ENCODE measurements around the gene PFDN5. TPM values are rescaled to one million over a fixed set of nuclear protein-coding genes. Genes with fewer than 3 reads are reported as not detected.

PFDN5 gene
- total and polyA plus RNA-seq, 10 of the 15 experiments (the other 5 are each of a cell fraction or from before 2014, with no cell fraction given): 300 to 1,596 (median 495) TPM

DNA sequence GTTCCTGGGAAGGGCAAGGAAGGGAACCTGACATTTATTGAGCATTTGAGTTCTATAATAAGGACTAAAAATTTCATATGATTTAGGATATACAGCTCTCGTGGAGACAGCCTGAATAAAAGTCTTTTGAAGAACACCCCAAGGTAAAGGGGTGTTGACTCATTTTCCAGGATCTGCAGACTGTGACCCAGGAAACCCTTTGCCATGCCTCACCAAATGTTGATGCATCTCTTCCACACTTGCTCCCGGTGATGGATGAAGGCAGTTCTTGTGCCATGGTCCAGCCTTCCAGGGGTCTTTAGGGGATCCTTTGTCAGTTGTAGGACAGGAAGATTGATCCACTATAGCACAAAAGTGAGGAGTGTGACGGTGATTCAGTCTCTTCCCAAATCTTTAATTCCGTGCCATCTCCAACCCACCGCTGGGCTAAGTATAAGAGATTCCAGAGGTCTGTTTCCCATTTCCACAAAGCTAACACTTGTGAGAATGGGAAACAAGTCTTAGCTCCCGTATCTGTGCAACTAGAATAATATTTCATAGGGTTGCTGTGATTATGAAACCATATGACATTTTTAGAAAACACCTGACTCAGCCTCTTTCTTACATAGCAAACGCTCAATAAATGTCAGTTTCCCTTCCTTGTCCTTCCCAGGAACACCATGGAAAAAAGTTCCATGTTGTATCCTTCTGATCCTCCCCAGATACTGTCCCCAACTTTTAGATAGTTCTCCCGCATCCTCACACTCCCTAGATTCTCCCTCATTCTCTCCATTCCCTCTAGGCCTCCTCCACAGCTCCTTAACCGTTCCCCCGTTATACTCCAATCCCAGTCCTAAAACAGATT, 25.2 kb downstream of the PFDN5 start (continued):
- peak; percentile 70; the same call in 1 of the 2 replicates for TF ChIP-seq YBX1 (IDR thresholded peaks at IDR 0.05)
- TF ChIP-seq SUZ12 (IDR thresholded peaks at IDR 0.05; ENCODE audit: unreplicated experiment): no peak

DNA sequence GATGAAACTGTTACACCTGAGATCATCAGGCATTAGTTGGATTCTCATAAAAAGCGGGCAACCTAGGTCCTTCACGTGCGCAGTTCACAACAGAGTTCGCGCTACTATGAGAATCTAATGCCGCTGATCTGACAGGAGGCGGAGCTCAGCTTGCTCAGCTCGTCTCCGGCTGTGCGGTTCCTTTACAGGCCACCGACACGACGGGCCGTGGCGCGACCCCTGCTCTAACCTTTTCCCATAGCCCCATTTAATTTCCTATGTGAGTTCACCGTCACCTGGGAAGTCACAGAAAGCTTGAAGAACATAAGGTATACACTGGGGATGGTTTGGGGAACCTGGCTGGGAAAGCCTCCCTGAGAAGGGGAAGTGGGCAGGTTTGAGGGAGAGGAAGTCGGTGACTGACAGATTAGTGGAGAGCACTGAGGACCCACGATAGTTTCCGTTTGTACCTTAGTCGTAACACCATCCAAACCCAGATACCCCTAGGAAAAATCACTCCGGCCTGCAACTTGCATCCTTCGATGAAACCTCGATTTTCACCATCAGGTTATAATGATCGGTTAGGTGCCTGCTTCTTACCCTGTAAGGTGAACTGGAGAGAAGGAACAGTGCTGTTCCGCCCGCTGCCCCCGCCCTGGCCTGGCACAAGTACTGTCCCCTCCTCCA, 28.9 kb downstream of the PFDN5 start:
- Histone ChIP-seq H3K36me3 (ENCODE audit: control insufficient read depth in 2 of 2, insufficient read depth in 2 of 2, low read length in 1 of 2) (no peaks in the 10 kb centered on the region), H4K20me1 (ENCODE audit: control insufficient read depth, insufficient read depth) (no peaks in the 10 kb centered on the region), H3K4me2 (ENCODE audit: control insufficient read depth, insufficient read depth) (peak overlapping the region; percentile 94), H3K9ac (ENCODE audit: control insufficient read depth, insufficient read depth, low read length) (peak overlapping the region; percentile 80), H3K79me2 (ENCODE audit: control insufficient read depth, insufficient read depth, low read length) (peaks cover 9% of the 10 kb centered on the region), H3K4me3 (peak overlapping the region; percentile 93), H2AFZ (ENCODE audit: control insufficient read depth, low read depth, low read length) (peak overlapping the region; percentile 80), H3K27me3 (replicated peaks in 1 of 2; ENCODE audit: control insufficient read depth in 2 of 2, insufficient read depth in 2 of 2, low read length in 1 of 2) (peaks cover 0 to 1% of the 10 kb centered on the region in 2 experiments; a peak in 2 of 4 replicates), H3K4me1 (ENCODE audit: control insufficient read depth, insufficient read depth, low read length) (peaks cover 25% of the 10 kb centered on the region), H3K9me3 (replicated peaks; ENCODE audit: control insufficient read depth, insufficient read depth, low read length) (no peaks in the 10 kb centered on the region), H3K27ac (ENCODE audit: control insufficient read depth, insufficient read depth) (peak overlapping the region; percentile 87)
- intact Hi-C loops (cut with micrococcal nuclease; ENCODE audit: unreplicated experiment) (loop anchor here (1.0 to 2.0 kb wide), 2 partner anchors 21 to 185 kb away; no protein-coding TSS in a partner anchor), in situ Hi-C loops (cut with MboI) (no loop called here)
- FAIRE-seq (peak; percentile 84), DNase-seq (ENCODE audit: low read depth, low spot score) (peak; percentile 56), ATAC-seq (peak; percentile 43)
- RAD21 ChIA-PET (ENCODE audit: unreplicated experiment): interaction anchor here (0.6 to 6.3 kb wide), 24 partner anchors 10 to 258 kb away, joined by 3 to 118 read pairs (median 6); partner anchors contain the start of genes ITGB7, MYG1, PFDN5 and TARBP2
- SMC1A ChIA-PET (ENCODE audit: uncharacterized antibody, unreplicated experiment): interaction anchor here (0.7 to 9.8 kb wide), 28 partner anchors 10 to 184 kb away, joined by 3 to 123 read pairs (median 4); partner anchors contain the start of genes ITGB7, MYG1, PFDN5 and TARBP2
- CTCF ChIA-PET: interaction anchor here (0.7 to 15.1 kb wide), 30 partner anchors 9 to 423 kb away, joined by 3 to 240 read pairs (median 4); partner anchors contain the start of genes AMHR2, ESPL1, MYG1 and PFDN5
- BruUV-seq (replicated peaks): no TSS peak
- POLR2A ChIA-PET: interaction anchor here (0.5 to 6.2 kb wide), 17 partner anchors 20 to 1388 kb away, joined by 3 to 42 read pairs (median 5); partner anchors contain the start of genes CSAD, MYG1, PFDN5 and SP1
- 2% methylated on average over 28 of the region's 28 CpGs for WGBS (ENCODE audit: insufficient coverage, insufficient replicate concordance, low lambda C conversion rate, missing lambda C conversion rate)
- TF ChIP-seq RELA (IDR thresholded peaks at IDR 0.05; ENCODE audit: borderline replicate concordance, partially characterized antibody): no peak
- no peak for TF ChIP-seq IRF4 (IDR thresholded peaks at IDR 0.05; ENCODE audit: low read depth, low read length)
- TF ChIP-seq MTA3 (IDR thresholded peaks at IDR 0.05; ENCODE audit: borderline replicate concordance, low read length): 0 out of 2 replicates have a peak, but pooled peaks have one; percentile 43
- 0 out of 4 replicates have a peak, but pooled peaks of 1 of the 2 experiments have one; percentile 31 for TF ChIP-seq EP300 (IDR thresholded peaks at IDR 0.05; ENCODE audit: borderline replicate concordance in 1 of 2, control insufficient read depth in 1 of 2, low read depth in 2 of 2, low read length in 2 of 2)
- no peak; the same call in 1 of the 2 replicates for TF ChIP-seq HDGF (IDR thresholded peaks at IDR 0.05)
- TF ChIP-seq ZBED1 (IDR thresholded peaks at IDR 0.05; ENCODE audit: borderline replicate concordance): 0 out of 2 replicates have a peak, but pooled peaks have one; percentile 3
- peak; percentile 48 to 83; a peak in 3 of 4 replicates for TF ChIP-seq BHLHE40 (IDR thresholded peaks at IDR 0.05; ENCODE audit: borderline replicate concordance in 1 of 2, low read depth in 2 of 2, low read length in 1 of 2)
- TF ChIP-seq, protein P1, sequence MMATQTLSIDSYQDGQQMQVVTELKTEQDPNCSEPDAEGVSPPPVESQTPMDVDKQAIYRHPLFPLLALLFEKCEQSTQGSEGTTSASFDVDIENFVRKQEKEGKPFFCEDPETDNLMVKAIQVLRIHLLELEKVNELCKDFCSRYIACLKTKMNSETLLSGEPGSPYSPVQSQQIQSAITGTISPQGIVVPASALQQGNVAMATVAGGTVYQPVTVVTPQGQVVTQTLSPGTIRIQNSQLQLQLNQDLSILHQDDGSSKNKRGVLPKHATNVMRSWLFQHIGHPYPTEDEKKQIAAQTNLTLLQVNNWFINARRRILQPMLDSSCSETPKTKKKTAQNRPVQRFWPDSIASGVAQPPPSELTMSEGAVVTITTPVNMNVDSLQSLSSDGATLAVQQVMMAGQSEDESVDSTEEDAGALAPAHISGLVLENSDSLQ (IDR thresholded peaks at IDR 0.05): peak; percentile 93
- peak; percentile 50 to 57 for TF ChIP-seq IKZF2 (IDR thresholded peaks at IDR 0.05)
- no peak for TF ChIP-seq TCF7 (IDR thresholded peaks at IDR 0.05; ENCODE audit: borderline replicate concordance)
- TF ChIP-seq, protein P2, sequence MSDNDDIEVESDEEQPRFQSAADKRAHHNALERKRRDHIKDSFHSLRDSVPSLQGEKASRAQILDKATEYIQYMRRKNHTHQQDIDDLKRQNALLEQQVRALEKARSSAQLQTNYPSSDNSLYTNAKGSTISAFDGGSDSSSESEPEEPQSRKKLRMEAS (IDR thresholded peaks at IDR 0.05; ENCODE audit: low read depth, low read length): no peak
- no peak for TF ChIP-seq EZH2 (IDR thresholded peaks at IDR 0.05; ENCODE audit: borderline replicate concordance, control insufficient read depth, low read depth, low read length)
- TF ChIP-seq, protein P3, sequence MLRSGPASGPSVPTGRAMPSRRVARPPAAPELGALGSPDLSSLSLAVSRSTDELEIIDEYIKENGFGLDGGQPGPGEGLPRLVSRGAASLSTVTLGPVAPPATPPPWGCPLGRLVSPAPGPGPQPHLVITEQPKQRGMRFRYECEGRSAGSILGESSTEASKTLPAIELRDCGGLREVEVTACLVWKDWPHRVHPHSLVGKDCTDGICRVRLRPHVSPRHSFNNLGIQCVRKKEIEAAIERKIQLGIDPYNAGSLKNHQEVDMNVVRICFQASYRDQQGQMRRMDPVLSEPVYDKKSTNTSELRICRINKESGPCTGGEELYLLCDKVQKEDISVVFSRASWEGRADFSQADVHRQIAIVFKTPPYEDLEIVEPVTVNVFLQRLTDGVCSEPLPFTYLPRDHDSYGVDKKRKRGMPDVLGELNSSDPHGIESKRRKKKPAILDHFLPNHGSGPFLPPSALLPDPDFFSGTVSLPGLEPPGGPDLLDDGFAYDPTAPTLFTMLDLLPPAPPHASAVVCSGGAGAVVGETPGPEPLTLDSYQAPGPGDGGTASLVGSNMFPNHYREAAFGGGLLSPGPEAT (IDR thresholded peaks at IDR 0.05; ENCODE audit: low read depth): 0 out of 2 replicates have a peak, but pooled peaks have one; percentile 11

All from GM12878 (cell line).